ENCODE data around the gene CHIT1.

CHIT1 gene

DNA sequence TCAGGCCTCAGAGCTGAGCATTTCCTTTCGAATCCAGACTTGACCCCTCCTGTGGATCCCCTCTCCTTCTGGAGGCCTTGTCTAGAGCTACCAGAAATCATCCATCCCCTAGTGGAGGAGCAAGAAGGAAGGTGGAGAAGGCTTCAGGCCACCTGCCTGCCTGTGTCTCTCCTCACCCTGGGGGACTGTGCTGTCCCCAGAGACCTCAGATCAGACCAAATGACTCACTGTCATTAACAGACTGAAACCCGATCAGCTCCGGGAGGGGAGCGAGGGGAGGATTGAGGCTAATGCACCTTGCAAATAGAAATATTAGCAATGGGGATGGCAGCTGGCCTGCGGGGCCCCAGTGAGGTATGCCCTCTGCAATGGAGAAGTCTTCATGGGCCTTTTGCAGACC, 55.9 kb downstream of the CHIT1 start:
- DNase-seq, result no peak

DNA sequence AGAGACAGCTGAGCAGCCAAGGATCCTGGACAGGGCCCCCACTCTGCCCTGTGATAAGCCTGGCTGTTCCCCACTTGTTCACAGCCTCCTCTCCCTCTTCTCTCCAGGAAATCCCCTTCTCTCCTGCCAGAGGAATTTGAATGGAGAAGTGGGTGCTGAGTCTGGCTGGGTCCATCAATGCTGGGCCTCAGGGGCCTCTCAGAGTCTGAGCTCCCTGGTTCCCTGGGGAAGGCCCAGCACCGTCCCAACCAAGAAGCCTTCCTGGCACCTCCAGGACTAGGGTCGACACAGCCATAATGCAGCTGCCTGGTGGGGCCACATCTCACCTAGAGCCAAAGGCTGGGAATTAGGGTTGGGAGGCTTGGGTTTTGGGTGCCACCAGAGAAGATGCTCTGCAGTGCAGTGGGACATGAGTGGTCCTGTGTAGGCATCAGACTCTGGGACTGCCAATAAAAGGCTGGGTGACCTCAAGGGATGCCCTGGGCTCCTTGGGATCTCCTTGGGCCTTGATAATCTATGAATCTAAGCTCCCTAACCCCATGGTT, 56.4 kb downstream of the CHIT1 start:
- no peak for DNase-seq

DNA sequence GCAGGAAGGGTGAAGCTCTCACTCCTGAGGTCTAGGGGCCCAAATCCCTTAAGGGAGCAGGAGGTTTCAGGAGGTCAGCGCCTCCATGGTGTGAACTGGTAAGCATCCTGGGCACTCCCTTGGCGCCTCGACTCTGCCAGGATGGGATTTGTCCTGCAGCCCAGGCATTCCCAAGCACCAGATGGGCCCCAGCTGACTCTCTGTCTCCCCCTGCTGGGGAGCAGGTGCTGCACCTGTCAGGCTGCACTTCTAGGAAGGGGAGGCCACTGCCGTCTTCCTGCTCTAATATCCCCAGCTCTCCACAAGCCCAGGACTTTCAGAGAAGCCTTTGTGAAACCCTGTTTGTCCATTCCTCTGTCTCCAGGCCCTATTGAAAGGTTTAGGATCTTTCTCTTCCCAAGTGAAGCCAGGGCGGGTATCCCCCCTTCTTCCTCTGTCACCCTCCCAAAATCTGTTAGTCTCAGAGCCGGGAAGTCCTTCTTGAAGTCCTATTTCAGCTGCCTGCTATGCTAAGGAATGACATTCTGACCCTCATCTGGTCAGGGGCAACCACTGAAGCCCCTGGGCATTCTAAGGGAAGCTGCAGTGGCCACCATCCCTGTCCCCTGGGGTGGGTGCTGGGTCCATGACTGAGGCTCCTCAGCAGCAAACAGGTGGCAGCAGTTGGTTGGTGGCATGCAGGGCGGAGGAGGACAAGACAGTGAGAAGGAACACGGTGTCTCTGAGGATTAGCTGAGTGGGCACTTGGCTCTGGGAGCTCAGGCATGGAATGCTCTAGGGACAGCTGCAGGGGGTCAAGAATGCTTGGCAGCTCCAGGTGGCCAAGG, 57.1 kb downstream of the CHIT1 start:
- DNase-seq, result peak; percentile 33

DNA sequence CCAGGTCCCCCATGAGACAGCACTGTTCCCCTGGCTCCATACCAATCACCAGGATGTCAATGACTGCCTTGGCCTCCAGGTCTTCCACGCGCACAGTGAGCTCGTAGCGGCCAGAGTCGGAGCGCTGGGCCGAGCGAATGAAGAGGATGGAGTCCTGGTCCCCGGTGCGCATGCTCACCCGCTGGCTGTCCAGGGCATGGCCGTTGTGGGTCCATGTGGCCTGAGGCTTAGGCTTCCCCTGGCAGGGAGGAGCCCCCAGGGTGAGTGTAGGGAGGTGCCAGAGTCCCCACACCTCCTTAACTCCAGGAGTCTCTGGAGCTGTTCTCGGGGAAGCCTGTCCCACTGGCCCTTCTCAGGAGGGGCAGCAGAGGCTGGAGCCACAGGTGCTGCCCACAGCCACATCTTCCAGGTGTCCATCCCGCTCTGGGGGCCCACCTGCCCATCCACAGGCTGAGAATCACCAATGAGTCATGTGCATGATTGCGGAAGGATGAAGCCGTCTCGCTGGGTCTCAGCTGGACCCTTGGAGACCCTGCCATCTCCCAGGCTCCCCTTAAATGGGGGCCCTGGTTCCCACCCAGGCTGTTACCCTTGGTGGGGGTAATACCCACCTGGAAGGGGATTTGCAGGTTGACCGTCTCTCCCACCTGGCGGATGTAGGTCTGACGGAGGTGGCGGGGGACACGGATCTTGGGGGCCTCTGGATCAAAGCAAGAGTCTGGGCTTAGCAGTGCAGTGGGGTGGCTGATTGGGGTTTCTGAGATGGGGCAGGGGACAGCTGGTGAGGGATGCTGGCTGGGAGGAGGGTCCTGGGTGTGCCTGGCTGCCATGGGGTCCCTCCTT, 57.9 kb downstream of the CHIT1 start:
- DNase-seq, result no peak

DNA sequence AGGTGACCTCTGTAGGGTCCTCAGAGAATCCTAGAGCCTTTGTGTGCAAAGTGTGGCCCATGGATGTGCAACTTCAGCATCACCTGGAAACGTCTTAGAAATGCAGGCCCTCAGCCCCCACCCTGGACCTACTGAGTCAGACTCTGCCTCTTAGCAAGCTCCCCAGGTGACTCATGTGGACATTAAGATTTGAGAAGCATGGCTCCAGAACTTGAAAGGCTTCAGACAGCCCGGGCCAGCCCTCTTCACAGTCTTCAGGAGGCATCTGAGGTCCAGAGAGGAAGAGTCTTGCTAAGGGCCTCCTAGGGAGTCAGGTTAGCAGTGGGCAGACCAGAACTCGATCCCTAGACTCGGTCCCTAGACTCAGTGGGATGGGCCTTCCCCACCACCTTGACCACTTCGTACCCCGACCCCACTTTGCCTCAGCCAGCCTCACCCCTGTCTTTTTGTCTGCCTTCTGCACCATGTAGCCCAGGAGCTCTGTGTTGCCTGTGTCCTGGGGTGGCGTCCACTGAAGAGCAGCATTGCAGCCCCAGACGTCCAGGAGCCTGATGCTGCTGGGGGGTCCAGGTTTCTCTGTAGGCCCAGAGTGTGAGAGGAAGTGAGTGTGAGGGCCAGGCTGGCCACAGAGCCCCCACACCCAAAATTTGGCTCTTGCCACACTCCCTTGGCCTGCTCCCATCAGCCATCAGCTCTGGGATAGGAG, 58.7 kb downstream of the CHIT1 start:
- DNase-seq, result no peak

DNA sequence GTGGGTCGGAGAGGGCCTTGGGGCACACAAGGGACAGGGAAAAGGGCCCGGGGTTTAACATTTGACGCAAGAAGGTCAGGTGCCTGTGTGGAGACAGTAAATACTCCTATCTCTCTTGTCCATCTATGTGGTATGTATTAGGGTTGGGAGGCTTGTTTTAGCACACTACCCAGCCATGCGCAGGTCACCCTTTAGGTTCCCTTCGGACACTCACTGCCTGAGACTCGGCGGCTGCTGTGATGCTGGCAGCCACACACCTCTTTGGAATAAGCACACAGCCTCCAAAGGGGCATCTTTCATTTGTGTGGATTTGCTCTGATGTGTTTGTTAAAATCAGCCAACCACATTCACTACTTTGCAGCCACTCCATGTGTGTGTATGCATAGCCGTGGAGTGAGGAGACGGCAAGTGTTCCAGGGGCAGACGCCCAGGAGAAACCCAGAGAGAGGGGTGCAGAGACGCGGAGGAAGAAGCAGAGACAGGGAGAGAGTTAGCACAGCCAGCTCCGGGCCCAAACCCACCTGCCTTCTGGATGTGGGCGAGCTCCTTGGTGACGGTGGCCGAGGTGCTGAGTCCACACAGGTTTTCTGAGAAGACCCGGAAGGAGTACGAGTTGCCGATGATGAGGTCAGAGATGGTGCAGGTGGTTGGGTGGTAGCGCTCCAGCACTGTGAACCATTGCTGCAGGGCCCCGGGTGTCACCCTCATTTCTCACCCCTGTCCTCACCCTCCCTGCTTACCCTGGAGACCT, 59.5 kb downstream of the CHIT1 start:
- no peak for DNase-seq

DNA sequence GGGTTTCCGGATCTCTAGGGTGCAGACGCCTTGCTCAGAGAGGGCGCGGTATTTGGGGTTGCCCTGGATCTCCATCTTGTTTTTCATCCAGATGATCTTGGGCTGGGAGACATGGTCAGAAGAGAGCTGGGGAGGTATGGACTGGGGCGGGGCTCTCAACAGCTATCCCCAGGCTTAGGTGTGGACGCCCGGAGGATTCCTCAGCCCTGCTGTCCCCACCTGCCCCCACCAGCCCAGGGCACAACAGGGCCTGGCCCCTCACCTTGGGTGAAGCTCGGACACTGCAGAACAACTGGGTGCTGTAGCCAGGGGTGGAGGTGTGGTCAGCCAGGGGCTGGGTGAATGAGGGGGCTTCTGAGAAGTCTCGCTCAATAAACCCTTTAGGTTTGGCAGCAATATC, 60.5 kb downstream of the CHIT1 start:
- DNase-seq, result no peak

DNA sequence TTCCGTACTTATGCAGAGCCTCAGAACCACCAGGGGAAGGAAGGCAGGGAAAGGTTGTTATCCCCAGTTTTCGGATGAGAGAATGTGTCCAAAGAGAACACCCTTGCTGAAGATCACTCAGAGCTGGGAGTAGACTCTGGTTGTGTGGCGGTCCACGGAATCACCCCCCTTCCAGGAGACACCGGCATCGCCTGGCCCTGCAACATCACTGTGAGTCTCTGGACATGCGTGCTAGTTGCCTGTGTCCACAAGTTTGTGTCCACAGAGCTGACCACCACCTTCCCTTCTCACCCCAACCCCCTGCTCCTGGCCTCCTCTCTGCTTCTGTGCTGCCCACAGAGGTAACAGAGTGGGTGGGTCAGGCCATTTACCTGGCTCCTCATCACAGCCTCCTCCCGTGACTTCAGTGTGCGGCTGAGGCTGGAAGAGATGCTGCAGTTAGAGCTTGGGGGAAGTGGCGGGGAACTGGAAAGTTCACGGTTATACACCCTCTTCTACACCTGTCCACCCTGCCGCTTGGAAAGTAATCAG, 61.2 kb downstream of the CHIT1 start:
- no peak for DNase-seq

DNA sequence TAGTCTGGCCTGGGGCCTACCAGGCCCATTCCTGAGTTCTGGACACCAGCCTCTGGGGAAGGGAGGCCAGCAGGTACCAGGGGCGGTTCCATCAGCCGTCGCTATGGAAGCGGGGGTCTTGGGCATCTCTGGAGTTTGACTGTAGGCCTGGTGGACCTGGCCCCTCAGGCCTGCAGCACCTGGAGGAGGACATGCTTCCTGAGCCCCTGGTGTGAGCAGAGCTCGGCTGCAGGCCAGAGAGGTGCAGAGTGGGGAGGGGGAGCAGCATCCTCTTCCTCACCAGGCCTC, 61.6 kb downstream of the CHIT1 start:
- DNase-seq, result no peak

DNA sequence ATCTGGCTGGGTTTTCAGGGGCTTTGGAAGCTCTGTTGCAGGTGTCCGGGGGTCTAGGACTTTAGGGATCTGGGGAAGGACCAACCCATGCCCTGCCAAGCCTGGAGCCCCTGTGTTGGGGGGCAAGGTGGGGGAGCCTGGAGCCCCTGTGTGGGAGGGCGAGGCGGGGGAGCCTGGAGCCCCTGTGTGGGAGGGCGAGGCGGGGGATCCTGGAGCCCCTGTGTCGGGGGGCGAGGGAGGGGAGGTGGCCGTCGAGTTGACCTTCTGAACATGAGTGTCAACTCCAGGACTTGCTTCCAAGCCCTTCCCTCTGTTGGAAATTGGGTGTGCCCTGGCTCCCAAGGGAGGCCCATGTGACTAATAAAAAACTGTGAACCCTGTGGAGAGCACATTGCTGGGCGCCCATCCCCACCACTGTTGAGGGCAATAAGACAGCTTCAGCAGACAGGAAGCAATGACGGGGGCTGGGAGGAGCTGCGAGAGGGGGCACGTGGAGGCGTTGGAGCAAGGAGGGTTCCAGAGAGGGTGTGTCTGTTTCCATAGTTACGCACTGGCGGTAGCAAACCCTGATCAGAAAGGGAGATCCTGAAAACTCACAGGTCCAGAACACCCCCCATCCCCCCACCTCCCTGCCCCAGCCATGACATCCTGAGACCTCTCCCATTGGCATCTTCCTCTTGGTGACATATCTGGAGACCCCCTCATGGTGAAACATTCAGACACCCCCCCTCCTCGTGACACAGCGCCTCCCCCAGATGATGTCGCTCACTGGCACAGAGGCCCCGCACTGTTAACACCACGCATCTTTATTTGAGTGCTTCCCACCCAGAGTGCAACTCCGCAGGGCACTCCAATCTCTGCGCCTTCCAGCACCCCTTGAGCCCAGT, 62.2 kb downstream of the CHIT1 start:
- peak; percentile 3 for DNase-seq

DNA sequence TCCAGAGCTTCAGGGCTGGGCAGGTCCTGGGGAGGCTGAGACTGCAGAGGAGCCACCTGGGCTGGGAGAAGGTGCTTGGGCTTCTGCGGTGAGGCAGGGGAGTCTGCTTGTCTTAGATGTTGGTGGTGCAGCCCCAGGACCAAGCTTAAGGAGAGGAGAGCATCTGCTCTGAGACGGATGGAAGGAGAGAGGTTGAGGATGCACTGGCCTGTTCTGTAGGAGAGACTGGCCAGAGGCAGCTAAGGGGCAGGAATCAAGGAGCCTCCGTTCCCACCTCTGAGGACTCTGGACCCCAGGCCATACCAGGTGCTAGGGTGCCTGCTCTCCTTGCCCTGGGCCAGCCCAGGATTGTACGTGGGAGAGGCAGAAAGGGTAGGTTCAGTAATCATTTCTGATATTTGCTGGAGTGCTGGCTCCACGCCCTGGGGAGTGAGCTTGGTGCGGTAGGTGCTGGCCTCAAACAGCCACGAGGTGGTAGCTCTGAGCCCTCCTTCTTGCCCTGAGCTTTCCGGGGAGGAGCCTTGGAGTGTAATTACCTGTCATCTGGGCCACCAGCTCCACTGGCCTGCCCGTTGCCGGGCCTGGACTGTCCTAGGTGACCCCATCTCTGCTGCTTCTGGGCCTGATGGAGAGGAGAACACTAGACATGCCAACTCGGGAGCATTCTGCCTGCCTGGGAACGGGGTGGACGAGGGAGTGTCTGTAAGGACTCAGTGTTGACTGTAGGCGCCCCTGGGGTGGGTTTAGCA, 63.1 kb downstream of the CHIT1 start:
- no peak for DNase-seq

All from CD4-positive, alpha-beta T cell treated with Interleukin-21 for 1 hour (primary cell).